Muscle layer of colon (tissue), 2 donors: ENCODE measurements around the gene BMP6.
"Not testable (repeated sequence)": the region's sequence is repeated elsewhere in the genome, so short reads cannot be mapped to it uniquely, and the experiment has no call there.

ENCODE experiments used
- H3K27ac ChIP-seq: one replicate; pipeline ENCODE4 v1.7.0; 2013; ENCODE audit warnings: low read depth, mild to moderate bottlenecking, low read length, moderate library complexity
- H3K27me3 ChIP-seq, 2 donors: one replicate each; pipeline ENCODE4 v1.7.0; 2013; ENCODE audit warnings: low read length in 2 of 2, mild to moderate bottlenecking in 2 of 2; ENCODE audit not compliant: insufficient read depth in 2 of 2, control insufficient read depth in 1 of 2
- H3K36me3 ChIP-seq: one replicate; pipeline ENCODE4 v1.7.0; 2013; ENCODE audit warnings: mild to moderate bottlenecking, low read length; ENCODE audit not compliant: insufficient read depth
- H3K4me1 ChIP-seq: one replicate; pipeline ENCODE4 v1.7.0; 2013; ENCODE audit warnings: mild to moderate bottlenecking, low read length; ENCODE audit not compliant: insufficient read depth
- H3K4me3 ChIP-seq, 2 donors: one replicate each; pipeline ENCODE4 v1.7.0; 2013; ENCODE audit warnings: low read length in 2 of 2, low read depth in 1 of 2, mild to moderate bottlenecking in 1 of 2, moderate library complexity in 1 of 2
- H3K9ac ChIP-seq: one replicate; pipeline ENCODE4 v1.7.0; 2013; ENCODE audit warnings: low read length
- H3K9me3 ChIP-seq: one replicate; pipeline ENCODE4 v1.7.0; 2013; ENCODE audit warnings: mild to moderate bottlenecking, low read length
- donor health status: abdominal sarcoma.
- donor health status: Adenocarcinoma of cecum.

The BMP6 gene

GRCh38 chr6:7803214-7803613 is 77.3 kb downstream of the BMP6 start:
- no peak overlapping the region for H3K9ac ChIP-seq
- H3K36me3 ChIP-seq, result no peaks in the 10 kb centered on the region
- H3K27ac ChIP-seq, result no peak overlapping the region
- no peak overlapping the region for H3K4me3 ChIP-seq
- no peaks in the 10 kb centered on the region for H3K9me3 ChIP-seq
- no peaks in the 10 kb centered on the region for H3K27me3 ChIP-seq
- no peaks in the 10 kb centered on the region for H3K4me1 ChIP-seq

- H3K36me3 ChIP-seq, result no peaks in the 10 kb centered on the region
- H3K9me3 ChIP-seq, result no peaks in the 10 kb centered on the region
- no peak overlapping the region for H3K27ac ChIP-seq
- H3K4me3 ChIP-seq, result no peak overlapping the region
- H3K27me3 ChIP-seq, result no peaks in the 10 kb centered on the region
- no peaks in the 10 kb centered on the region for H3K4me1 ChIP-seq
- no peak overlapping the region for H3K9ac ChIP-seq
Measured at GRCh38 chr6:7805078-7805849, 79.4 kb downstream of the BMP6 start.

DNA sequence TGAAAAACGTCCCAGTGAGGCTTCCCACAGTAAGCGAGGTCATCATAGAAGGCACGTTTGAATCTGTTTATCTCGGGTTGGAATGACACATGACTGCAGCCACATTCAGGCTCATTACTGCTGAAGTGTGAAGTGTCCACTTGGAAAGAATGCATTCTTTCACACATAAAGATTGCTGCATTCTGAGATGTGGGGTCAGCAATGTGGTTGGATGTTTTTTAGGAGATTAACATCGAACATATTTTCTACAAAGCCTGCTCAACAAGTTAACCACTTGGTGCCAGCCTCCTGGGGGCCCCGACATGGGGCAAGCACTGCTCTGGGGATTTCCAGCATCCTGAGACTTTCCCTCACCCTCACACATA is 79.9 kb downstream of the BMP6 start:
- no peak overlapping the region for H3K4me3 ChIP-seq
- H3K27me3 ChIP-seq, result no peaks in the 10 kb centered on the region
- no peak overlapping the region for H3K9ac ChIP-seq
- H3K36me3 ChIP-seq, result no peaks in the 10 kb centered on the region
- no peaks in the 10 kb centered on the region for H3K9me3 ChIP-seq
- H3K4me1 ChIP-seq, result no peaks in the 10 kb centered on the region
- H3K27ac ChIP-seq, result no peak overlapping the region

DNA sequence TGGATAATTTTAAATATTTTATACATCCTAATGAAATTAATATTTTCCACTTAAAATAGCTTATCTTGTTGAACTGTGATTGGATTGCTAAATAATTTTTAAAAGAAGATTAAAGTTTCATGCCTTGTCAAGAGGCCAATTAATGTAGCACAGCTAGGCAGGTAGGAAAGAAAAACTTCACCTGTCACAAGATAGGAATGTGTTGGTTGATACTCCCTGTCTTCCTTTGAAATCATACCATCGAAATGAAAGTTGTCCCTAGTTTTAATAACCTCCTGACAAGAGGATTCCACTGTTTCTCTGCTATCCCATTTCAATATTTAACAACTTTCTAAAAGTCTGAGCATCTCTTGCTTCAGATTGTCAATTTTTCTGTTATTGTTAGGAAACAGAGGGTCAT is 80.8 kb downstream of the BMP6 start:
- Histone ChIP-seq H3K4me1 (no peaks in the 10 kb centered on the region), H3K9ac (no peak overlapping the region), H3K27ac (no peak overlapping the region), H3K27me3 (no peaks in the 10 kb centered on the region), H3K9me3 (no peaks in the 10 kb centered on the region), H3K4me3 (no peak overlapping the region), H3K36me3 (no peaks in the 10 kb centered on the region)

DNA sequence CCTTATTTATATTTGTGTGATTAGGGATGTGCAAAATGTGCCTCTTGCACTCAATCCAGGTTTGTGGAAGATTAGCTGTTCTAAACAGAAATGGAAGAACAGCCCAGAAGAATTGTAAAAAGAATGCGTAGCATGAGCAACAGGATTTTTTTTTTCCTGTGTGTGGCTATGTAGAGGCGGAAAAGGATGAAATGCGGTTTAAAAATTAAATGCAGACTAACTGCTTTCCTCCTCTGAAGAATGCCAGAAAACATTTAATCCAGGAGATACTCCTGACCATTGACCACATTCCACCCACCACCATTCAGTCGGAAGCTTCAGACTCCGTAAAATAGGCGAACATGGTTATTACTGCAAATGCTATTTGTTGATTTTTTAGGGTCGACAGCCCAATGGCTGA is 83.4 kb downstream of the BMP6 start:
- H3K27me3 ChIP-seq, result no peaks in the 10 kb centered on the region
- H3K36me3 ChIP-seq, result no peaks in the 10 kb centered on the region
- H3K27ac ChIP-seq, result no peak overlapping the region
- H3K9ac ChIP-seq, result no peak overlapping the region
- no peak overlapping the region for H3K4me3 ChIP-seq
- H3K9me3 ChIP-seq, result no peaks in the 10 kb centered on the region
- H3K4me1 ChIP-seq, result no peaks in the 10 kb centered on the region

GRCh38 chr6:7811441-7811840 is 85.5 kb downstream of the BMP6 start:
- Histone ChIP-seq H3K9ac (no peak overlapping the region), H3K4me3 (no peak overlapping the region), H3K4me1 (no peaks in the 10 kb centered on the region), H3K27ac (no peak overlapping the region), H3K36me3 (no peaks in the 10 kb centered on the region), H3K27me3 (no peaks in the 10 kb centered on the region), H3K9me3 (no peaks in the 10 kb centered on the region)

DNA sequence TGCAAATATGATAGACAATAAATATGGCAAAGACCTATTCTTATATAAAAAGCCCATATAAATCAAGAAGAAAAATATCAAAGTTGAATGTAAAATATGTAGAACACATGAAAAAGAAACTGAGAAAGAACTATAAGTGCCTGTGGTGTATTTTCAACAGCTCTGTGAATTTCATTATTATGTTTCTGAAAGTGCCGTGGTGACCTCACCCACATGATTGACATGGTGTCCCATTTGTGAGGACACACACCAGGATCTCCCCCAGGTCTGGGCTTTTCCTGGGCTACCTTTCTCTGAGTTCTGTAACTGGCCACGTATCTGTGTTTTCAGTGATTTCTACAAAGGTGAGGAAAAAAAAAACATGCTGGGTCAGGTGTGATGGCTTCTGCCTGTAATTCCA is 86.7 kb downstream of the BMP6 start:
- Histone ChIP-seq H3K4me1 (no peaks in the 10 kb centered on the region), H3K36me3 (no peaks in the 10 kb centered on the region), H3K9ac (no peak overlapping the region), H3K9me3 (no peaks in the 10 kb centered on the region), H3K27ac (no peak overlapping the region), H3K27me3 (no peaks in the 10 kb centered on the region), H3K4me3 (no peak overlapping the region)

DNA sequence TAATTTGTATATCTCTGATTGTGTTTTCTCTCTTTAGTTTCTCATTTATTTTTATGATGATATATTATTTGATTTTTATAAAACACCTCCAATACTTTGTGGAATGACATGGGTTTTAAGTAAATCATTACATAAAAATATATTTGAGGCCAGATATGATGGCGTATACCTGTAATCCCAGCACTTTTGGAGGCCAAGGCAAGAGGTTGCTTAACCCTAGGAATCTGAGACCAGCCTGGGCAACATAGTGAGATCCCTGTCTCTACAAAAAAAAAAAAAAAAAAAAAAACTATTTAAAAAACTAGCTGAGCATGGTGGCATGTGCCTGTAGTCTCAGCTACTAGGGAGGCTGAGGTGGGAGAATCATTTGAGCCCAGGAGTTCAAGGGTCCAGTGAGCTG is 87.3 kb downstream of the BMP6 start:
- Histone ChIP-seq H3K9ac (no peak overlapping the region), H3K9me3 (no peaks in the 10 kb centered on the region), H3K4me3 (no peak overlapping the region), H3K4me1 (no peaks in the 10 kb centered on the region), H3K36me3 (no peaks in the 10 kb centered on the region), H3K27me3 (no peaks in the 10 kb centered on the region), H3K27ac (no peak overlapping the region)

DNA sequence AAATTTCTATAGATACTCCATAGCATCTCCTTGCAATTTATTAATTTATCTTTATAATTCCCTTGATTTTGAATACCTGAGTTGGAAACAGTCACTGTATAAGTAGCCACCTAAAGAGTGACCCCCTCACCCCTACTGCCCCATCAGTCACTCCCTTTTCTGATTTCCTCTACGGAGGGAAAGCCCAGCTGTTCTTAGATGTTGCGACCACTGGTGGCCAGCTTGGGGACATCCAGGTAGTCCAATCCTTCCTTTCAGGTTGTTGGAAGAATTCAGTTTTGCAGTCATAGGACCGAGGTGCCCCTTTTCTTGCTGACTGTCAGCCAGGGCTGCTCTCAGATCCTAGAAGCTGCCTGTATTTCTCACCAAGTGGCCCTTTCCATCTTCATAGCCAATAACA is 87.8 kb downstream of the BMP6 start:
- Histone ChIP-seq H3K36me3 (no peaks in the 10 kb centered on the region), H3K4me3 (no peak overlapping the region), H3K27me3 (no peaks in the 10 kb centered on the region), H3K9me3 (no peaks in the 10 kb centered on the region), H3K27ac (no peak overlapping the region), H3K9ac (no peak overlapping the region), H3K4me1 (no peaks in the 10 kb centered on the region)

GRCh38 chr6:7815716-7816115 is 89.8 kb downstream of the BMP6 start:
- Histone ChIP-seq H3K27ac (no peak overlapping the region), H3K27me3 (no peaks in the 10 kb centered on the region), H3K9ac (no peak overlapping the region), H3K36me3 (no peaks in the 10 kb centered on the region), H3K4me1 (no peaks in the 10 kb centered on the region), H3K4me3 (no peak overlapping the region), H3K9me3 (no peaks in the 10 kb centered on the region)

- H3K4me1 ChIP-seq, H3K9ac ChIP-seq, H3K27me3 ChIP-seq, H3K4me3 ChIP-seq, H3K27ac ChIP-seq, H3K9me3 ChIP-seq, H3K36me3 ChIP-seq: not testable (repeated sequence)
Measured at GRCh38 chr6:7817184-7817583, 91.3 kb downstream of the BMP6 start.
